ENCODE measurements around the gene IQCM.
A peak's percentile ranks its signal among the peaks of the same experiment; 100 is the strongest.

Gene IQCM

GRCh38 chr4:149409146-149409545 lies 406.5 kb downstream of the IQCM start:
- no peak overlapping the region for H3K4me3 ChIP-seq
- H3K27ac ChIP-seq: no peak overlapping the region
- TF ChIP-seq CTCF (IDR thresholded peaks at IDR 0.05): no peak
- no peak for DNase-seq (ENCODE audit: low spot score)

- no peak overlapping the region for H3K27ac ChIP-seq
- no peak overlapping the region for H3K4me3 ChIP-seq
- TF ChIP-seq CTCF (IDR thresholded peaks at IDR 0.05): no peak
- no peak for DNase-seq (ENCODE audit: low spot score)
These were observed 411.5 kb downstream of the IQCM start for GRCh38 chr4:149404143-149404542.

- no peak overlapping the region for H3K27ac ChIP-seq
- H3K4me3 ChIP-seq: no peak overlapping the region
- no peak for TF ChIP-seq CTCF (IDR thresholded peaks at IDR 0.05)
- DNase-seq (ENCODE audit: low spot score): no peak
These were observed 412.6 kb downstream of the IQCM start for GRCh38 chr4:149403081-149403480.

GRCh38 chr4:149398993-149399392 lies 416.6 kb downstream of the IQCM start:
- no peak overlapping the region for H3K27ac ChIP-seq
- no peak for TF ChIP-seq CTCF (IDR thresholded peaks at IDR 0.05)
- H3K4me3 ChIP-seq: no peak overlapping the region
- DNase-seq (ENCODE audit: low spot score): no peak

GRCh38 chr4:149370785-149371420 lies 444.7 kb downstream of the IQCM start:
- Histone ChIP-seq H3K27ac (no peak overlapping the region), H3K4me3 (no peak overlapping the region)
- TF ChIP-seq CTCF (IDR thresholded peaks at IDR 0.05): no peak
- DNase-seq (ENCODE audit: low spot score): peak; percentile 64

- DNase-seq (ENCODE audit: low spot score): no peak
- Histone ChIP-seq H3K27ac (no peak overlapping the region), H3K4me3 (no peak overlapping the region)
- no peak for TF ChIP-seq CTCF (IDR thresholded peaks at IDR 0.05)
These were observed 445.6 kb downstream of the IQCM start for GRCh38 chr4:149370002-149370401.

- no peak for DNase-seq (ENCODE audit: low spot score)
- Histone ChIP-seq H3K27ac (no peak overlapping the region), H3K4me3 (no peak overlapping the region)
- no peak for TF ChIP-seq CTCF (IDR thresholded peaks at IDR 0.05)
These were observed 462.4 kb downstream of the IQCM start for GRCh38 chr4:149353241-149353640.
